Measurements from ENCODE around the gene ZNF26.

GRCh38 chr12:132998741-132999140, 12.6 kb downstream of the ZNF26 start:
- TF ChIP-seq MXI1 (IDR thresholded peaks at IDR 0.05; ENCODE audit: low read depth, low read length): no peak
- no peak for TF ChIP-seq POLR2AphosphoS5 (IDR thresholded peaks at IDR 0.05; ENCODE audit: low read length)
- no peak for TF ChIP-seq MYC (IDR thresholded peaks at IDR 0.05; ENCODE audit: insufficient read depth, insufficient read length, insufficient replicate concordance, low read length, severe bottlenecking)
- no peak for TF ChIP-seq RCOR1 (conservative IDR thresholded peaks at IDR 0.05; ENCODE audit: low read depth, low read length)
- TF ChIP-seq BRCA1 (IDR thresholded peaks at IDR 0.05; ENCODE audit: low read depth, low read length): no peak
- TF ChIP-seq SIN3A (IDR thresholded peaks at IDR 0.05; ENCODE audit: low read depth, low read length): no peak
- TF ChIP-seq EZH2 (IDR thresholded peaks at IDR 0.05; ENCODE audit: borderline replicate concordance, control insufficient read depth, low read depth, low read length): no peak
- no peak for TF ChIP-seq EP300 (IDR thresholded peaks at IDR 0.05; ENCODE audit: borderline replicate concordance in 1 of 2, control insufficient read depth in 1 of 2, low read depth in 2 of 2, low read length in 2 of 2)
- TF ChIP-seq HDGF (IDR thresholded peaks at IDR 0.05): no peak
